A172 (cell line): ENCODE results near the gene CCDC126. TPM values are rescaled to one million over a fixed set of nuclear protein-coding genes. Genes with fewer than 3 reads are reported as not detected.
"Not testable (repeated sequence)": the region's sequence is repeated elsewhere in the genome, so short reads cannot be mapped to it uniquely, and the experiment has no call there.

ENCODE experiments used
- DNase-seq: peaks from one replicate; pipeline ENCODE4 v3.0.0-alpha.2; 2015; ENCODE audit warnings: low spot score
- total RNA-seq: library from RNA; depleted of rRNA; stranded (reverse); fragments of >200 nt; shearing (Covaris generic); gene quantifications from 2 replicates; pipeline ENCODE4 v1.2.3, GENCODE V29; 2014; rRNA removed

The CCDC126 gene
- 14.9 and 15.7 TPM in 2 replicates for total RNA-seq

GRCh38 chr7:23597094-23598091 is at the start of gene CCDC126:
TSS of gene CCDC126 (plus strand) at chr7:23597382. CDS start at chr7:23611316, 13,934 bp downstream.
- peak; percentile 88 for DNase-seq

DNA sequence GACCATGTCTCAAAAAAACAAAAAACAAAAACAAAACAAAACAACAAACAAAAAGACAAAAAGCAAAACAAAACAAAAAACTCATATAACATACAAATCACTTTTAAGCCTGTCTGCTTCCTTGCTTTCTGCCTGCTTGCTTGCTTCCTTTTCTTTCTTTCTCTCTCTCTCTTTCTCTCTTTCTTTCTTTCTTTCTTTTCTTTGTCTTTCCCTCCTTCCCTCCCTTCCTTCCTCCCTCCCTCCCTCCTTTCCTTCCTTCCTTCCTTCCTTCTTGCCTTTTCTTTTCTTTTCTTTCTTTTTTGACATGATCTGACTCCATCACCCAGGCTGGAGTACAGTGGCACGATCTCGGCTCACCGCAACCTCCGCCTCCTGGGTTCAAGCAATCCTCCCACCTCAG is 49.5 kb upstream of the CCDC126 start:
- DNase-seq = no peak

DNA sequence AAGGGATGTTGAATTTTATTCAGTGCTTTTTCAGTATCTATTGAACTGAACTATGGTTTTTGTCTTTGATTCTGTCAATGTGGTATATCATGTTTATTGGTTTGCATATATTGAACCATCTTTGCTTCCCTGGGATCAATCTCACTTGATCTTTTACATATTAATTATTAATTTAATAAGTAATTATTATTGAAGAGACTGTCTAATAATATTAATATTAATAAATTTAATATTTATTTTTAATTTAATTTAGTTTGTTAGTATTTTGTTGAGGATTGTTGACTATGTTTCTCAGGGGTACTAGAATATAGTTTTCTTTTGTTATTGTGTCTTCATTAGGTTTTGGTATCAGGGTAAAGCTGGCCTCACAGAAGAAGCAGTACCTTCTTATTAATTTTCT is 38.9 kb upstream of the CCDC126 start:
- no peak for DNase-seq

- DNase-seq = peak; percentile 88
Observed at GRCh38 chr7:23570592-23571200, 26.5 kb upstream of the CCDC126 start.

- DNase-seq = not testable (repeated sequence)
Observed at GRCh38 chr7:23581975-23582374, 15.2 kb upstream of the CCDC126 start.

GRCh38 chr7:23585304-23585703 is 11.9 kb upstream of the CCDC126 start:
- DNase-seq = not testable (repeated sequence)

- DNase-seq = no peak
Observed at GRCh38 chr7:23586159-23586558, 11.0 kb upstream of the CCDC126 start.

GRCh38 chr7:23590529-23590928 is 6.7 kb upstream of the CCDC126 start:
- DNase-seq = no peak

GRCh38 chr7:23593706-23594105 is 3.5 kb upstream of the CCDC126 start:
- DNase-seq = no peak

GRCh38 chr7:23594879-23595604 is 2.1 kb upstream of the CCDC126 start:
- peak; percentile 19 for DNase-seq

DNA sequence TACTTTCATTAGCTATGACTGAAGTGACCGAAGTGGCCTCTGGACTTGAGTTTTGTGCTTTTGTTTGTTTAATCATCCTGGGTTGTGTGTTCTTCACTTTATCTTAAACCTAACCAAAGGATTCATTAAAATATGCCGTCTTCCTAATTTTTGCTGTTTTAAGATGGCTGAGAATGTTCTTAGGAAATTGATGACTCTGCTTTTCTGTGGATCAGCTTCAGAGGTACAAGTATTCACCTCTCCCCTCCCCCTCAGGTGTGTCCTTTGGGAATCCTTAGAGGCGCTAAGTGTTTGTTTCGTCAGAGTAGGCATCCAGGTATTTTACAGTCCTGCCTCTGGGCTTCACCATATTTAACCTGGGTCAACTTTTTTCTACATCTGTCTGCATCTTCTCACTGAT is 1.1 kb downstream of the CCDC126 start:
- no peak for DNase-seq

DNA sequence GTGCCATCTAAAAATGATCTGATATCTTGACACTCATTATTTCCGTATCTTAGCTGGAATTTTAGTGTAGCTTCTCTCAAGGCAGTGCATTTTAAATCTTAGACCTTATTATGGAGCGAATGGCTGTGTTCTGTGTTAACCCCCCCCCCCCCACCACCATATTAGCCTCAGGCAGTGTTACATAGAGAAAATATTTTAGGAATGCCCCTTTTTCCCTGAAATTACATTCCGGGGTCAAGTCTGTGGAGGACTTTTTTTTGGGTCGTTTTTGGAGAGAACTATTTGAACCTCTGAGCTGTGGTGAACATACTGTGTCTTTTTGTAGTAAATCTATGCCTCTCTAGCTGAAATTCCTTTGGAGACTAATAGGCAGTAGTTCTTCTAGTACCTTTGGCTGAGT is 3.1 kb downstream of the CCDC126 start:
- DNase-seq = no peak

DNA sequence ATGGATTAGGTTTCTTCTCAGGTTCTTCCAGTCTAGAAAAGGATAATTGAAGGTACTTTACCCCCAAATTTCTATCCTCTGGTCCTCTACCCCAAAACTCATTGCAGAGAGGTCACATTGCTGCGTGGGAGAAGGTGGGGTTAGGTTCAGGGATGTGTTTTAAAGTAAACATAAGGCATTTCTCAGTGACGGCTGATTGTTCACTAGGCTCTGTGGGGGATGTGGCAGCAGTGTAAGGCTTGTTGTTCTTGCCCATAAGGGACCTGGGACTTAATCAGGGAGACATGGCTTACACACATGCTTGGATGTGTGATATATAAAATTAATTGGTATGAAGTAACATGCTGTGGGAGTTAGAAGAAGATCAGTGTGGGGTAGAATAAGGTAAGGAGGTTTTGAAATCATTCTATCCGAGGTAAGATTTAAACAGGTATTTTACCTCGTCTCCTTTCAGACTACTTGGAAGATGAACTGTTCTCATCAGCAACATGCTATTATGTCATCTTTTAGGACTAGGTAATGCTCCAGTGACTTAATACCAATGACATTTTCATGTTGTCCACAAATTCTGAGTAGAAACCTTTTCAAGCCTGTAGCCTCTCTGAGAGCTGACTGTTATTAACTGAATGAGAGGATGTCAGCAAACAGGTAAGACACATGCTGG is 6.6 kb downstream of the CCDC126 start:
- DNase-seq = no peak

DNA sequence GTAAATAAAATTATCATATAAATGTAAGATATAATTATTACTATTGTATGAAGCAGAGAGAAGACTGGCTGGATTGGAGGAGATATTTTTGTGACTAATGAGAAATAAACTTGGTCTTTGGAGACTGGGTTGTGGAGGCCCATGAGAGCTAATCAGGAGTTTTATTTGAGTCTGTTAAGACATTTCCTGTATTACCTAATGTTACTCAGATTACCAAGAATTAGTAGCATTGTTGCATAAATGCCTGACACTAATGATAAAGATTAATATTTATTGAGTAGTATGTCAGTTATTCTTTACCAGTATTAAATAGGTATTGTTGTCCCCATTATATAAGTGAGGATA is 7.1 kb downstream of the CCDC126 start:
- no peak for DNase-seq

DNA sequence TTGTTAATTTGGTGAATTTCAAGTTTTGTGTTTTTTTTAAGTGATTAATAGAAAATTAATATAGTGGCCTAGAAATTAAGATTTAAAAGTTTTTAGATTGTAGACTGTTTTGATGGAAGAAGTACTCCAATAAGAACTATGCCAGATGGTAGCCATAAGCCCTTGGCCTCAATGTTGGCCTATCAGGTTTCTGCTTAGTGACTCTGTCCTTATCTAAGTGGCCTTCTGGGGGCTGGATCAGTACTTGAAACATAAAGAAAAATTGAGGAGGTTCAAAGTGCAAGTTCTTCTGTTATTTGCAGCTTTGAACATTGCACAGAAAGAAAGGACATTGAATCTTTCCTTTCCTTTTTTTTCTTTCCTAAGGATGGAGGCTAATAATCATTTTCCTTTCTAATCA is 9.9 kb downstream of the CCDC126 start:
- no peak for DNase-seq

DNA sequence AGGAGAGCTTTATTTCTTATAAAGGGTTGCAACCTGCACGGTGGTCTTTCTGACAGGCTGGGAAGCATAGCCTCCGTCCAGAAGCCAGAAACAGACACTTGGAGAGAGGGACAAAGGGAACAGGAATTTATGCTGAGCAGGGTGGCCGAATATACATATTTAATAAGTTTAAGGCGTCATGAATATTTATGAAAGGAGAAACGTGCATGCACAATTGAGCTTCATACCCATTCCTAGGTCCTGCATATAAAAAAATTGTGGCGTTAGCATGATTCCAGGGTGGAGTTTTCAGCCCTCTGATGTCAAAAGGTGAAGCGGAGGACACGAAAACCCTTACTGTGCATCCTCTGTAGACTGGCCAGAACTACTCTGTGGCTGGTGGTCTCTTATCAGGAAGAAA is 10.7 kb downstream of the CCDC126 start:
- DNase-seq = no peak

GRCh38 chr7:23615331-23615730 is 18.1 kb downstream of the CCDC126 start:
- DNase-seq = no peak

- no peak for DNase-seq
Observed at GRCh38 chr7:23616593-23616992, 19.4 kb downstream of the CCDC126 start.

DNA sequence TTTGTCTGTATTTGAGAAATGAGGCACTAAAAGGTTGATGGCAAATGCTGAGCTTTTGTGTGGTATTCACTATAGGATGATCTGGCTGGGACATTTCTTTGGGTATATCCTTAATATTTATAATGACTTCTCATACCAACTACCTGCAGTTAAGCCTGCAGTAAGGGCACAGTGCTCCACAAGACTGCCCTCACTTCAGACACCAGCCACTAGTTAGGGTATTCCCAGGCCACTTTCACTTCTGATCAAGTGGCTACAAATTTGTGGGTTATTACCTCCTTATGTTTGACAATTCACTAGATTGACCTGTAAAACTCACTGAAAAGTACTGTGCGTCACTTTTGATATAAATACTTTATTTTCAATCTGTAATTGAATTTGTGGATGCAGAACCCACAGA is 20.3 kb downstream of the CCDC126 start:
- DNase-seq = no peak

- peak; percentile 37 for DNase-seq
Observed at GRCh38 chr7:23618241-23618640, 21.1 kb downstream of the CCDC126 start.

- no peak for DNase-seq
Observed at GRCh38 chr7:23619141-23619540, 22.0 kb downstream of the CCDC126 start.

GRCh38 chr7:23622506-23622925 is 25.3 kb downstream of the CCDC126 start:
- no peak for DNase-seq
